Body of pancreas (tissue), 4 donors: ENCODE results near the gene IQGAP2. TPM values are rescaled to one million over a fixed set of nuclear protein-coding genes. Genes with fewer than 3 reads are reported as not detected.

Source experiments
- ATAC-seq: fragments of 150-250 bp; one replicate; pipeline ENCODE4 v1.9.1; 2016
- DNase-seq, 4 donors: peaks; one replicate each; pipeline ENCODE4 v3.0.0-alpha.2; 2019
- H3K27ac ChIP-seq, 4 donors: fragments of 200-600 bp; sonication (generic); 1 replicate in 3 of 4; 2 replicates in 1 of 4; pipeline versions ENCODE4 v1.5.1 to v1.6.1; 2016 to 2019; ENCODE audit warnings: mild to moderate bottlenecking in 1 of 4, mixed read lengths in 1 of 4, moderate library complexity in 1 of 4
- H3K27me3 ChIP-seq, 2 donors: fragments of 200-600 bp; sonication (generic); one replicate each; pipeline ENCODE4 v1.6.0; 2016; ENCODE audit warnings: mild to moderate bottlenecking in 1 of 2
- H3K36me3 ChIP-seq, 2 donors: fragments of 200-600 bp; sonication (generic); replicated peaks in 1 of 2; 2 replicates each; pipeline ENCODE4 v1.5.1; 2016; ENCODE audit warnings: low read depth in 2 of 2; ENCODE audit not compliant: insufficient read depth in 1 of 2
- H3K4me1 ChIP-seq: fragments of 200-600 bp; sonication (generic); one replicate; pipeline ENCODE4 v1.6.0; 2016
- H3K4me3 ChIP-seq, 2 donors: fragments of 200-600 bp; sonication (generic); 1 replicate in 1 of 2; 2 replicates in 1 of 2; pipeline ENCODE4 v1.5.1; 2016 to 2019
- H3K9me3 ChIP-seq, 3 donors: fragments of 200-600 bp; sonication (generic); 1 replicate in 2 of 3; 2 replicates in 1 of 3; pipeline ENCODE4 v1.5.1; 2016
- POLR2A ChIP-seq, 3 donors: fragments of 450-650 bp; IDR thresholded peaks; one replicate each; pipeline ENCODE4 v1.6.1; 2016; ENCODE audit warnings: antibody characterized with exemption in 3 of 3, mild to moderate bottlenecking in 2 of 3
- WGBS, 2 donors: methylation state at CpG; one replicate each; pipeline ENCODE4 v1.1.5; 2017; 5-methylcytosine and 5-hydroxymethylcytosine counted together
- intact Hi-C: fragments of 100-400 bp; cut with DNase I; formaldehyde crosslinking; loops from one replicate; pipeline ENCODE4 v1.15.1; 2023
- total RNA-seq, 2 donors: library from RNA; depleted of rRNA; stranded (reverse); fragments of >200 nt; gene quantifications; one replicate each; pipeline ENCODE4 v1.1.0, GENCODE V29; 2016
- TF ChIP-seq, protein P1 (sequence below), 7 experiments: fragments of 450-650 bp in 4 of 7; fragments of 200-600 bp in 3 of 7; sonication (generic) in 3 of 7; IDR thresholded peaks; one replicate each; pipeline ENCODE4 v1.5.1; 2016 to 2019; ENCODE audit warnings: antibody characterized with exemption in 7 of 7

Gene IQGAP2
- total RNA-seq, 2 donors from 2014 or later, result 41.2 to 49.5 TPM

- Histone ChIP-seq H3K4me3 (no peak overlapping the region), H3K27ac (no peak overlapping the region), H3K27me3 (no peaks in the 10 kb centered on the region), H3K36me3 (peaks cover 0 to 5% of the 10 kb centered on the region in 2 donors), H3K4me1 (no peaks in the 10 kb centered on the region), H3K9me3 (no peaks in the 10 kb centered on the region)
- ATAC-seq, result no peak
- no peak for TF ChIP-seq POLR2A (IDR thresholded peaks at IDR 0.05)
- TF ChIP-seq, protein P1, sequence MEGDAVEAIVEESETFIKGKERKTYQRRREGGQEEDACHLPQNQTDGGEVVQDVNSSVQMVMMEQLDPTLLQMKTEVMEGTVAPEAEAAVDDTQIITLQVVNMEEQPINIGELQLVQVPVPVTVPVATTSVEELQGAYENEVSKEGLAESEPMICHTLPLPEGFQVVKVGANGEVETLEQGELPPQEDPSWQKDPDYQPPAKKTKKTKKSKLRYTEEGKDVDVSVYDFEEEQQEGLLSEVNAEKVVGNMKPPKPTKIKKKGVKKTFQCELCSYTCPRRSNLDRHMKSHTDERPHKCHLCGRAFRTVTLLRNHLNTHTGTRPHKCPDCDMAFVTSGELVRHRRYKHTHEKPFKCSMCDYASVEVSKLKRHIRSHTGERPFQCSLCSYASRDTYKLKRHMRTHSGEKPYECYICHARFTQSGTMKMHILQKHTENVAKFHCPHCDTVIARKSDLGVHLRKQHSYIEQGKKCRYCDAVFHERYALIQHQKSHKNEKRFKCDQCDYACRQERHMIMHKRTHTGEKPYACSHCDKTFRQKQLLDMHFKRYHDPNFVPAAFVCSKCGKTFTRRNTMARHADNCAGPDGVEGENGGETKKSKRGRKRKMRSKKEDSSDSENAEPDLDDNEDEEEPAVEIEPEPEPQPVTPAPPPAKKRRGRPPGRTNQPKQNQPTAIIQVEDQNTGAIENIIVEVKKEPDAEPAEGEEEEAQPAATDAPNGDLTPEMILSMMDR (IDR thresholded peaks at IDR 0.05), result no peak
- WGBS, 2 donors, result 91 to 95% methylated on average over 3 of the region's 3 CpGs
- intact Hi-C loops, result no loop called here
- DNase-seq, result no peak
Measured at GRCh38 chr5:76591366-76591765, 188.3 kb downstream of the IQGAP2 start.

GRCh38 chr5:76592692-76593091 is 189.6 kb downstream of the IQGAP2 start:
- TF ChIP-seq POLR2A (IDR thresholded peaks at IDR 0.05), result no peak
- TF ChIP-seq, protein P1 (IDR thresholded peaks at IDR 0.05), result no peak
- intact Hi-C loops, result no loop called here
- H3K4me1 ChIP-seq, result no peaks in the 10 kb centered on the region
- DNase-seq, result no peak
- H3K27me3 ChIP-seq, result no peaks in the 10 kb centered on the region
- H3K27ac ChIP-seq, result no peak overlapping the region
- 45 to 72% methylated on average over 3 of the region's 3 CpGs for WGBS, 2 donors
- no peaks in the 10 kb centered on the region for H3K9me3 ChIP-seq
- no peak overlapping the region for H3K4me3 ChIP-seq
- peaks cover 0 to 5% of the 10 kb centered on the region in 2 donors for H3K36me3 ChIP-seq
- ATAC-seq, result no peak

DNA sequence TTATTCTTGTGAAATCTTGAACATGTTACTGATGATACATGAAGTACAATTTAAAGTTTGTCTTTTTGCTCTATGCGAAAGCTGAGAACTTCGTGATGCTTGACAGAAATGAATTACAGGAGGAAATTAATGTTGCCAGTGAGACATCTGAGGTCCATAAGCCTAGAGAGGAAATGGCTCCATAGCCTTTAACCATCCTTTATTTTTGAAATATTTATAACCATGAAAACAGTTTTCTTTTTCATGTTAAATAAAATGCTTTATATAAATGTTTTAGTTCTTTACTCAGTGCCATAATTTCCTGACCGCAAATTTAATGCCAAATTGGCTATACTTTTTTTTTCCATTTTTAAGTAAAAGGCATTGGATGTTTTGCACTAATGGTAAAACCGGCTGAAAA is 191.0 kb downstream of the IQGAP2 start:
- DNase-seq, result no peak
- Histone ChIP-seq H3K4me1 (no peaks in the 10 kb centered on the region), H3K27me3 (no peaks in the 10 kb centered on the region), H3K36me3 (peaks cover 0 to 5% of the 10 kb centered on the region in 2 donors), H3K4me3 (no peak overlapping the region), H3K9me3 (no peaks in the 10 kb centered on the region), H3K27ac (no peak overlapping the region)
- TF ChIP-seq, protein P1 (IDR thresholded peaks at IDR 0.05), result no peak
- no peak for TF ChIP-seq POLR2A (IDR thresholded peaks at IDR 0.05)
- 79 to 91% methylated on average over 4 of the region's 4 CpGs for WGBS, 2 donors
- ATAC-seq, result no peak
- intact Hi-C loops, result no loop called here

DNA sequence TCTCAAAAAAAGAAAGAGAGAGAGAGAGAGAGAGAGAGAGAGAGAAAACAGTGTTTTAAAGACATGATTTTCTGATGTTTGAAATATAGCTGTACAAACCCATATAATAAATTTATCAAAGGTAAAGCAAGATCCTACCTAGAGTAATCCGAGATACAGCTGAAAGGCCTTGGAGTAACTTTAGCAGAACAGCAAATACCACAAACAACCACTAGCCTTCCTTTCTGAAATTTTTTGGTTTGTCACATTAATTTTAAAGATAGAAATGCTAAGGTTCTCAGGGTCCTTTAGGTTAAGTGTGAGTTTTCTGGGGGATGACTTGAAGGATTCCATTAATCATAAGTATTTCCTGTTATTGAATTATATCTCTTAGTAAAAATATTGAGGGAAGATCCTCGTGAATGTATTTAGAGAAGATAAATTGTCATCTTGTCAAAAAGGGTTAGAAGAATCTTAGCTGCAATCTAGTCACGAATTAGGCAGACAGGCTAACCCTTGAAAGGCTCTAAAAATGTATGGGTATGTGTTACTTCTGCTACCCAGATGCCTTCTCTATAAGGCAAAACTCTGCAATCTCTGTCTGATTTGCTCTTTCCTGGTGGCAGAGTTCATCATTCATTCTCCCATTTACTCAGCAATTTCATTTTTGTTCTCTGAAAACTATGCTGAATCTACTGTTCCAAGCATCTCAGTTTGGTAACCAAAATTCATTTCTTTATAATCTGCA is 192.8 kb downstream of the IQGAP2 start:
- no peak overlapping the region for H3K27ac ChIP-seq
- intact Hi-C loops, result no loop called here
- DNase-seq (no peak), ATAC-seq (no peak)
- H3K4me1 ChIP-seq, result no peaks in the 10 kb centered on the region
- no peak for TF ChIP-seq POLR2A (IDR thresholded peaks at IDR 0.05)
- TF ChIP-seq, protein P1 (IDR thresholded peaks at IDR 0.05), result no peak
- WGBS, 2 donors, result 83 to 85% methylated on average over 3 of the region's 3 CpGs
- H3K36me3 ChIP-seq, result peaks cover 0 to 1% of the 10 kb centered on the region in 2 donors
- no peaks in the 10 kb centered on the region for H3K9me3 ChIP-seq
- no peaks in the 10 kb centered on the region for H3K27me3 ChIP-seq
- no peak overlapping the region for H3K4me3 ChIP-seq

DNA sequence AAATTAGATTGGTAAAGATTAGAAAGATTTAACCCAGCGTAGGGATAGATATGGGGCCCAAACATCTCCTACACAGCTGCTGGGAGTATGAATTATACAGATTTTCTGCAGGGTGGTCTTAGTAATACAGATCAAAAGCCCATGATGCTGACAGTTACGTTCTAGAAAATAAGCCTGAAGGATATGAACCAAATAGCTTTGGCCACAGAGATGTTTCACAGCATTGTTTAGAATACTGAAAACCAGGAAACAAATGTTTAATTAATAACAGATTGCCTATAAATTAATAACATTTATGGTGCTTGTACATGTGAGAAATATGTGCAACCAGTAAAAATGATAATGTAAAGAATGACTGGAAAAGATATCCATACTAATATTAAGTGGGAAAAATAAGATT is 195.4 kb downstream of the IQGAP2 start:
- no peaks in the 10 kb centered on the region for H3K27me3 ChIP-seq
- H3K4me1 ChIP-seq, result no peaks in the 10 kb centered on the region
- no peaks in the 10 kb centered on the region for H3K36me3 ChIP-seq
- 84 to 89% methylated on average over 2 of the region's 2 CpGs for WGBS, 2 donors
- H3K27ac ChIP-seq, result no peak overlapping the region
- TF ChIP-seq, protein P1 (IDR thresholded peaks at IDR 0.05), result no peak
- TF ChIP-seq POLR2A (IDR thresholded peaks at IDR 0.05), result no peak
- ATAC-seq (no peak), DNase-seq (no peak)
- no peaks in the 10 kb centered on the region for H3K9me3 ChIP-seq
- H3K4me3 ChIP-seq, result no peak overlapping the region
- intact Hi-C loops, result no loop called here
